Suprapubic skin (tissue), 4 donors: ENCODE results near the gene THTPA. TPM values are rescaled to one million over a fixed set of nuclear protein-coding genes. Genes with fewer than 3 reads are reported as not detected.
A peak's percentile ranks its signal among the peaks of the same experiment; 100 is the strongest.

Experiments
- DNase-seq, 2 donors: peaks; one replicate each; pipeline ENCODE4 v3.0.0-alpha.2; 2019; ENCODE audit warnings: low spot score in 2 of 2
- H3K27ac ChIP-seq: fragments of 200-600 bp; sonication (generic); one replicate; pipeline ENCODE4 v1.5.1; 2019
- H3K27me3 ChIP-seq: fragments of 200-600 bp; sonication (generic); one replicate; pipeline ENCODE4 v1.5.1; 2019
- H3K36me3 ChIP-seq: fragments of 200-600 bp; sonication (generic); one replicate; pipeline ENCODE4 v1.5.1; 2019
- H3K4me1 ChIP-seq: fragments of 200-600 bp; sonication (generic); one replicate; pipeline ENCODE4 v1.5.1; 2019
- H3K4me3 ChIP-seq: fragments of 200-600 bp; sonication (generic); one replicate; pipeline ENCODE4 v1.5.1; 2019; ENCODE audit warnings: mild to moderate bottlenecking
- H3K9me3 ChIP-seq: fragments of 200-600 bp; sonication (generic); one replicate; pipeline ENCODE4 v1.5.1; 2019
- EP300 ChIP-seq: sonication (generic); formaldehyde crosslinking; IDR thresholded peaks from one replicate; pipeline ENCODE4 v1.6.1; 2017; ENCODE audit warnings: antibody characterized with exemption
- POLR2A ChIP-seq, 2 donors: fragments of 450-650 bp; IDR thresholded peaks; one replicate each; pipeline ENCODE4 v1.6.1; 2017; ENCODE audit warnings: antibody characterized with exemption in 2 of 2, mild to moderate bottlenecking in 2 of 2, moderate library complexity in 2 of 2
- POLR2AphosphoS5 ChIP-seq, 3 donors: sonication (generic); formaldehyde crosslinking; IDR thresholded peaks; one replicate each; pipeline ENCODE4 v1.6.1; 2017; ENCODE audit warnings: antibody characterized with exemption in 3 of 3
- WGBS: methylation state at CpG from one replicate; pipeline ENCODE4 v1.1.5; 2018; 5-methylcytosine and 5-hydroxymethylcytosine counted together
- total RNA-seq, 4 donors: library from RNA; depleted of rRNA; stranded (reverse); fragments of >200 nt; gene quantifications; one replicate each; pipeline ENCODE4 v1.1.0, GENCODE V29; 2016
- TF ChIP-seq, protein P1 (sequence below), 2 donors: fragments of 200-600 bp in 1 of 2; fragments of 450-650 bp in 1 of 2; sonication (generic) in 1 of 2; IDR thresholded peaks; one replicate each; pipeline ENCODE4 v1.5.1; 2016 to 2019; ENCODE audit warnings: antibody characterized with exemption in 2 of 2, mild to moderate bottlenecking in 1 of 2, moderate library complexity in 1 of 2

The THTPA gene
- total RNA-seq, 4 donors from 2014 or later = 7.0 to 16.7 (median 11.8) TPM

- DNase-seq = peak; percentile 93 to 94
- Histone ChIP-seq H3K27ac (peak within 1 kb of the TSS; percentile 56), H3K4me3 (peak within 1 kb of the TSS; percentile 67), H3K9me3 (no peaks in the 10 kb centered on the region), H3K4me1 (peaks cover 44% of the 10 kb centered on the region), H3K36me3 (peaks cover 12% of the 10 kb centered on the region), H3K27me3 (peaks cover 4% of the 10 kb centered on the region)
- TF ChIP-seq POLR2AphosphoS5 (IDR thresholded peaks at IDR 0.05) (no peak), EP300 (no peak), POLR2A (IDR thresholded peaks at IDR 0.05) (no peak)
- TF ChIP-seq, protein P1, sequence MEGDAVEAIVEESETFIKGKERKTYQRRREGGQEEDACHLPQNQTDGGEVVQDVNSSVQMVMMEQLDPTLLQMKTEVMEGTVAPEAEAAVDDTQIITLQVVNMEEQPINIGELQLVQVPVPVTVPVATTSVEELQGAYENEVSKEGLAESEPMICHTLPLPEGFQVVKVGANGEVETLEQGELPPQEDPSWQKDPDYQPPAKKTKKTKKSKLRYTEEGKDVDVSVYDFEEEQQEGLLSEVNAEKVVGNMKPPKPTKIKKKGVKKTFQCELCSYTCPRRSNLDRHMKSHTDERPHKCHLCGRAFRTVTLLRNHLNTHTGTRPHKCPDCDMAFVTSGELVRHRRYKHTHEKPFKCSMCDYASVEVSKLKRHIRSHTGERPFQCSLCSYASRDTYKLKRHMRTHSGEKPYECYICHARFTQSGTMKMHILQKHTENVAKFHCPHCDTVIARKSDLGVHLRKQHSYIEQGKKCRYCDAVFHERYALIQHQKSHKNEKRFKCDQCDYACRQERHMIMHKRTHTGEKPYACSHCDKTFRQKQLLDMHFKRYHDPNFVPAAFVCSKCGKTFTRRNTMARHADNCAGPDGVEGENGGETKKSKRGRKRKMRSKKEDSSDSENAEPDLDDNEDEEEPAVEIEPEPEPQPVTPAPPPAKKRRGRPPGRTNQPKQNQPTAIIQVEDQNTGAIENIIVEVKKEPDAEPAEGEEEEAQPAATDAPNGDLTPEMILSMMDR (IDR thresholded peaks at IDR 0.05) = no peak
- 3% methylated on average over 44 of the region's 53 CpGs for WGBS
Measured at GRCh38 chr14:23567186-23568020, 11.3 kb downstream of the THTPA start, which contains the start of gene AP1G2. Gene AP1G2, minus strand, starts transcription at chr14:23567791. Its CDS starts 477 bp downstream, at chr14:23567314.

DNA sequence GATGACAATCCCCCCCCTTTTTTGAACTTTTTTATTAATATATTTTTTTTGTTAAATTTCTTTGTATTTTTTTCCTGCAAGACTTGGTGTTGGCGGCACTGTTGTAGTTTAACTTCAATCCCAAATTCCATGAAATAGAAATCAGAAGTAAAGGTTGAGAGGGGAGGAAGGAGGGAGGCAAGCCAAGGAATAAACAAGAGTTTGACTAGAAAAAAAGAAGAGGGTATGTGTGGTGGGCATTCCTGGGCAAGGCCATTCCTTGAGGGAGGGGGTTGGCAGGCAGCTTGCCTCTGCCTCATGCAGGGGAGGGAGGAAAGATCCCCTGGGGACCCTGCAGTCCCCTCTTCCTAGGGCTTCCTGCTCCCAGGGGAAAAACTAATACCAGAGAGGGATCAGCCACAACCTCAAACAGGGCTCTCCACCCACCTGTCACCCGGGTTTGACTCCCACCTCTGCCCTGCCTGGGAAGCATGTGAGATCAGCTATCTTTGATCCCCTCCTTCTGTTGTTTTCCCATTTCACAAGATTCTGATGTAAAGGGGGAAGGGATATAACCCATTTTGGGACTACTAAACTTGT lies 12.0 kb downstream of the THTPA start:
- peaks cover 4% of the 10 kb centered on the region for H3K27me3 ChIP-seq
- TF ChIP-seq, protein P1 (IDR thresholded peaks at IDR 0.05) = no peak
- TF ChIP-seq EP300 = no peak
- H3K4me3 ChIP-seq = peak overlapping the region; percentile 67
- no peaks in the 10 kb centered on the region for H3K9me3 ChIP-seq
- peaks cover 47% of the 10 kb centered on the region for H3K4me1 ChIP-seq
- 70% methylated on average over 2 of the region's 2 CpGs for WGBS
- H3K36me3 ChIP-seq = peaks cover 12% of the 10 kb centered on the region
- DNase-seq = peak in 1 of 2 donors; percentile 33
- H3K27ac ChIP-seq = peak overlapping the region; percentile 56

DNA sequence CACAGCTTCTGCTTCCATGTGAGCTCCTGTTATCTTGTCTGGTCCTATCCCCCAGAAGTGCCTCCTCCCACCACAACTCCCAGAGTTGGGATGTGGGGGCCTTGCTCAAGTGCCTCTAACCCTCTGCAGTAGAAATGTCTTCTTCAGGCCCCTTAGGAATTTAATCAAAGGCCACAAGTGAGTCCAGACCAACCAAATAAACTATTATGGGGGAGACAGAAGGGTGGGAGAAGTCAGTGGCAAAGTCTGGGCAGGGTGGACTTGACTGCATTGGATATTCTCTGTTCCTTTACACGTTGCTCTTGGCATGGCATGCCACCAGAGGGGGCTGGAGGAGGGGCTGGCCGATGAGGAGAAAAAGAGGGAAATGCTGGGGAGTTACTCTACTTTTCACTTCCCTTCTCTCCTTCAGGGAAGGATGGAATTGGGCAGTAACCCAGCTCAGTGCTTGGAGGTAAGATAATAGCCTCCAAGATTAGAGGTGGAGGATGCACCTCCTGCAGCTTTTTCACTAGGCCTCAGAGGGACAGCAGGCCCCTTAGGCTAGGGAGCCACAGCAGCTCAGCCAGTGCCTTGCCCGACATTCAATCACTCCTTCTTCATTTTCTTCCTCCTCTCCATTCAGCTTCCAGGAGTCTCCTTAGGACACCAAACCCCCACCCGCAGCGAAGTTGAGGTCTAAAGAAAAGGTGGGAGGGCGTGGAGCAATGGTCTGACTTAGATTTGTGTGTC lies 12.7 kb downstream of the THTPA start:
- peak in 1 of 2 donors; percentile 57 for DNase-seq
- H3K27ac ChIP-seq = no peak overlapping the region
- peaks cover 5% of the 10 kb centered on the region for H3K36me3 ChIP-seq
- peaks cover 47% of the 10 kb centered on the region for H3K4me1 ChIP-seq
- 63% methylated on average over 6 of the region's 6 CpGs for WGBS
- H3K9me3 ChIP-seq = no peaks in the 10 kb centered on the region
- peaks cover 4% of the 10 kb centered on the region for H3K27me3 ChIP-seq
- TF ChIP-seq POLR2A (IDR thresholded peaks at IDR 0.05) (no peak), POLR2AphosphoS5 (IDR thresholded peaks at IDR 0.05) (no peak), EP300 (no peak)
- TF ChIP-seq, protein P1 (IDR thresholded peaks at IDR 0.05) = no peak
- no peak overlapping the region for H3K4me3 ChIP-seq

DNA sequence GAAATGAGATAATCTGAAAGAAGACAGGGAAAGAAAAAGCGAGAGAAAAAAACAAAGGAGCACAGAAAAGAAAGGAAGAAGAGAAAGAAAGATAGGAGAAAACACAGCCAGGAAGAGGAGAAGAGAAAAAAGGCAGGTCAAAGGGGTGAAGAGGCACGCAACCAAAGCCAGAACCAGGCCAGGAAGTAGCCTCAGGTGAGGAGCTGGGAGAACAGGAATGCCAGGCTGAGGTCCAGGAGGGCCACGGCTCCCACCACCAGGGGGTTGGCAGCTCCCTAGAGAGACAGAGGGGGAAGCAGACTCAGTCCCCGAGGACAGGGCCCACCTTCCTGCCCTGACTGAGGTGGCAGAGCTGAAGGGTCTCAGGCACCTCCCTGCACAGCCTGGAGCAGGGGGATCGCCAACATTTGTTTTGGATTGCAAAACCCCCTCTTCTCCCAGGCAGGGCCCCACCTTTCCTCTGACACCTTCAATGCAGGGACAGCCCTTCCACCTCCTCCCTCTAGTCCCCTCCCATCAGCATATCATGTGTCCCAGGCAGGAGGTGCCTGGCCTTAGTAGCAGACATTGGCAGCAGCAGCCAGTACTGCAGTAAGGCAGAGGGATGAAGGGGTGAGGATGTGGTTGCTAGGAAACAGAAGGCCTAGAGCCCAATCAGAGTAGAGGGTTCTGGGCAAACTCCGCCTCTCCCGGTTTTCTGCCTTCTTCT lies 13.5 kb downstream of the THTPA start:
- Histone ChIP-seq H3K4me1 (peaks cover 47% of the 10 kb centered on the region), H3K27me3 (peaks cover 4% of the 10 kb centered on the region), H3K36me3 (peaks cover 3% of the 10 kb centered on the region), H3K4me3 (no peak overlapping the region), H3K27ac (peak overlapping the region; percentile 30), H3K9me3 (no peaks in the 10 kb centered on the region)
- peak in 1 of 2 donors; percentile 62 for DNase-seq
- TF ChIP-seq EP300 (no peak), POLR2AphosphoS5 (IDR thresholded peaks at IDR 0.05) (no peak), POLR2A (IDR thresholded peaks at IDR 0.05) (no peak)
- TF ChIP-seq, protein P1 (IDR thresholded peaks at IDR 0.05) = no peak
- WGBS = 50% methylated on average over 7 of the region's 7 CpGs
